CD14-positive monocyte (primary cell): Measurements from ENCODE around the gene BARHL2. TPM values are rescaled to one million over a fixed set of nuclear protein-coding genes. Genes with fewer than 3 reads are reported as not detected.

Experiments
- DNase-seq, 3 donors: peaks; one replicate each; pipeline ENCODE4 v3.0.0-alpha.2; 2011 to 2022
- H2AFZ ChIP-seq: 2 replicates; pipeline ENCODE4 v1.6.0; 2012; ENCODE audit warnings: mild to moderate bottlenecking, low read depth, low read length, inconsistent platforms; ENCODE audit not compliant: insufficient read depth, poor library complexity, severe bottlenecking
- H3K27ac ChIP-seq, 2 donors: 1 replicate in 1 of 2; 2 replicates in 1 of 2; pipeline ENCODE4 v1.5.1; 2012 to 2013; ENCODE audit warnings: low read length in 2 of 2, control low read depth in 1 of 2, inconsistent platforms in 1 of 2, low read depth in 1 of 2, mild to moderate bottlenecking in 1 of 2
- H3K27me3 ChIP-seq, 2 donors: one replicate each; pipeline versions ENCODE4 v1.6.0 to v1.6.1; 2011 to 2013; ENCODE audit warnings: low read length in 2 of 2; ENCODE audit not compliant: control insufficient read depth in 2 of 2, insufficient read depth in 2 of 2
- H3K36me3 ChIP-seq, 2 donors: replicated peaks in 1 of 2; 1 replicate in 1 of 2; 2 replicates in 1 of 2; pipeline versions ENCODE4 v1.5.1 to v1.6.1; 2012 to 2013; ENCODE audit warnings: low read length in 2 of 2, control low read depth in 1 of 2, inconsistent platforms in 1 of 2, mild to moderate bottlenecking in 1 of 2; ENCODE audit not compliant: insufficient read depth in 2 of 2, control insufficient read depth in 1 of 2
- H3K4me1 ChIP-seq, 2 donors: 1 replicate in 1 of 2; 2 replicates in 1 of 2; pipeline versions ENCODE4 v1.5.1 to v1.6.1; 2012 to 2013; ENCODE audit warnings: low read length in 2 of 2, control low read depth in 1 of 2, inconsistent platforms in 1 of 2, mild to moderate bottlenecking in 1 of 2, moderate library complexity in 1 of 2; ENCODE audit not compliant: insufficient read depth in 2 of 2, control insufficient read depth in 1 of 2
- H3K4me2 ChIP-seq: replicated peaks from 2 replicates; pipeline ENCODE3; 2012; ENCODE audit warnings: low read length, moderate library complexity, mild to moderate bottlenecking; ENCODE audit not compliant: poor library complexity, severe bottlenecking; ENCODE audit errors: extremely low read depth
- H3K4me3 ChIP-seq, 3 experiments: fragments of 200-600 bp in 1 of 3; sonication (generic) in 1 of 3; replicated peaks in 1 of 3; 1 replicate in 2 of 3; 2 replicates in 1 of 3; pipeline ENCODE4 v1.5.1; 2011 to 2013; ENCODE audit warnings: low read length in 3 of 3, mild to moderate bottlenecking in 3 of 3, control low read depth in 2 of 3, low read depth in 2 of 3, inconsistent platforms in 1 of 3, moderate library complexity in 1 of 3
- H3K79me2 ChIP-seq: 2 replicates; pipeline ENCODE4 v1.6.0; 2012; ENCODE audit warnings: mild to moderate bottlenecking, control low read depth, inconsistent platforms, low read length, moderate library complexity; ENCODE audit not compliant: insufficient read depth
- H3K9ac ChIP-seq: 2 replicates; pipeline ENCODE4 v1.6.0; 2017; ENCODE audit warnings: low read length, mild to moderate bottlenecking; ENCODE audit not compliant: insufficient read depth, poor library complexity, severe bottlenecking
- H3K9me3 ChIP-seq, 2 donors: replicated peaks in 1 of 2; 1 replicate in 1 of 2; 2 replicates in 1 of 2; pipeline versions ENCODE4 v1.5.1 to v1.6.1; 2012 to 2013; ENCODE audit warnings: low read length in 2 of 2, control low read depth in 1 of 2; ENCODE audit not compliant: control insufficient read depth in 1 of 2, insufficient read depth in 1 of 2
- H4K20me1 ChIP-seq: 2 replicates; pipeline ENCODE4 v1.6.0; 2012; ENCODE audit warnings: mild to moderate bottlenecking, low read length, control low read depth, moderate library complexity; ENCODE audit not compliant: insufficient read depth
- H3K27ac Mint-ChIP-seq, 7 donors: one replicate each; pipeline ENCODE4 v1.8.0; 2020; ENCODE audit warnings: mild to moderate bottlenecking in 7 of 7, mixed read lengths in 7 of 7, moderate library complexity in 6 of 7, inconsistent platforms in 2 of 7
- H3K27me3 Mint-ChIP-seq, 3 donors: one replicate each; pipeline ENCODE4 v1.8.0; 2021 to 2022; ENCODE audit warnings: low read depth in 3 of 3, mild to moderate bottlenecking in 3 of 3, mixed read lengths in 3 of 3, moderate library complexity in 3 of 3, inconsistent platforms in 1 of 3
- H3K36me3 Mint-ChIP-seq, 2 donors: one replicate each; pipeline ENCODE4 v1.8.0; 2020; ENCODE audit warnings: mixed read lengths in 2 of 2, inconsistent platforms in 1 of 2, mild to moderate bottlenecking in 1 of 2
- H3K4me1 Mint-ChIP-seq: one replicate; pipeline ENCODE4 v1.8.0; 2020; ENCODE audit warnings: mild to moderate bottlenecking, mixed read lengths
- H3K4me3 Mint-ChIP-seq, 2 donors: one replicate each; pipeline ENCODE4 v1.8.0; 2020; ENCODE audit warnings: mild to moderate bottlenecking in 2 of 2, mixed read lengths in 2 of 2, moderate library complexity in 1 of 2
- H3K9me3 Mint-ChIP-seq, 7 donors: one replicate each; pipeline ENCODE4 v1.8.0; 2020 to 2022; ENCODE audit warnings: mixed read lengths in 7 of 7, mild to moderate bottlenecking in 6 of 7, moderate library complexity in 6 of 7, inconsistent platforms in 2 of 7
- CTCF ChIP-seq: fragments of 200-600 bp; IDR thresholded peaks from one replicate; pipeline ENCODE4 v1.8.0; 2022; ENCODE audit warnings: antibody characterized with exemption, mild to moderate bottlenecking
- WGBS: methylation state at CpG from one replicate; pipeline ENCODE4 v1.1.5; 2013; ENCODE audit warnings: missing lambda C conversion rate; ENCODE audit not compliant: insufficient coverage; 5-methylcytosine and 5-hydroxymethylcytosine counted together
- intact Hi-C, 2 donors: fragments of 100-400 bp; cut with micrococcal nuclease; formaldehyde crosslinking; loops; one replicate each; pipeline versions ENCODE4 v1.15.0 to v1.15.1; 2023
- polyA plus RNA-seq, 3 donors: library from polyadenylated mRNA; depleted of rRNA in 1 of 3; unstranded in 2 of 3; stranded (reverse) in 1 of 3; fragments of 300-500 nt in 2 of 3; fragments of >200 nt in 1 of 3; fragmentation: Illumina TruSeq in 2 of 3; gene quantifications; 1 replicate in 2 of 3; 2 replicates in 1 of 3; pipeline ENCODE4 v1.2.3, GENCODE V29; 2012 to 2021

The BARHL2 gene
- polyA plus RNA-seq, 3 donors, result not detected

- Histone ChIP-seq H3K36me3 (no peaks in the 10 kb centered on the region), H3K4me2 (peak overlapping the region; percentile 62), H3K9me3 (peaks cover 6 to 57% of the 10 kb centered on the region in 2 donors), H3K79me2 (no peaks in the 10 kb centered on the region), H3K27ac (no peak overlapping the region), H2AFZ (peak overlapping the region; percentile 53), H4K20me1 (no peaks in the 10 kb centered on the region), H3K4me3 (peak overlapping the region in 1 of 3 experiments; percentile 47), H3K4me1 (peaks cover 5 to 17% of the 10 kb centered on the region in 2 donors), H3K27me3 (peaks cover 88 to 95% of the 10 kb centered on the region in 2 donors), H3K9ac (no peak overlapping the region)
- H3K4me1 Mint-ChIP-seq, result peaks cover 14% of the 10 kb centered on the region
- H3K4me3 Mint-ChIP-seq, result peak overlapping the region; percentile 62 to 85
- intact Hi-C loops, result no loop called here
- peaks cover 84 to 92% (median 85%) of the 10 kb centered on the region in 3 donors for H3K27me3 Mint-ChIP-seq
- H3K9me3 Mint-ChIP-seq, result peaks cover 0 to 42% (median 33%) of the 10 kb centered on the region in 7 donors
- H3K36me3 Mint-ChIP-seq, result peaks cover 0 to 9% of the 10 kb centered on the region in 2 donors
- TF ChIP-seq CTCF, result no peak
- DNase-seq, result peak in 1 of 3 donors; percentile 28
- WGBS, result 3% methylated on average over 66 of the region's 73 CpGs
- H3K27ac Mint-ChIP-seq, result peak overlapping the region in 1 of 7 donors; percentile 13
These were observed 10.4 kb downstream of the BARHL2 start for GRCh38 chr1:90706437-90707362.

- TF ChIP-seq CTCF, result no peak
- Mint-ChIP-seq H3K27me3 (peaks cover 76 to 93% (median 80%) of the 10 kb centered on the region in 3 donors), H3K36me3 (peaks cover 0 to 9% of the 10 kb centered on the region in 2 donors), H3K4me1 (peaks cover 14% of the 10 kb centered on the region), H3K9me3 (peaks cover 0 to 40% (median 34%) of the 10 kb centered on the region in 7 donors), H3K27ac (no peak overlapping the region), H3K4me3 (peak overlapping the region in 1 of 2 donors; percentile 85)
- H2AFZ ChIP-seq, result no peak overlapping the region
- no peaks in the 10 kb centered on the region for H3K36me3 ChIP-seq
- H3K79me2 ChIP-seq, result no peaks in the 10 kb centered on the region
- no CpG with 5 or more reads among the region's 8 CpGs for WGBS
- H3K4me1 ChIP-seq, result peaks cover 5 to 17% of the 10 kb centered on the region in 2 donors
- H3K4me3 ChIP-seq, result peak overlapping the region in 1 of 3 experiments; percentile 47
- H3K4me2 ChIP-seq, result peak overlapping the region; percentile 62
- intact Hi-C loops, result no loop called here
- H3K27ac ChIP-seq, result no peak overlapping the region
- H3K9ac ChIP-seq, result no peak overlapping the region
- H3K9me3 ChIP-seq, result peaks cover 6 to 54% of the 10 kb centered on the region in 2 donors
- H3K27me3 ChIP-seq, result peaks cover 85 to 94% of the 10 kb centered on the region in 2 donors
- no peaks in the 10 kb centered on the region for H4K20me1 ChIP-seq
- DNase-seq, result no peak
These were observed 11.1 kb downstream of the BARHL2 start for GRCh38 chr1:90705956-90706355.
